GM21381 (cell line): ENCODE measurements around the gene LMTK2.

ENCODE experiments used
- ATAC-seq: cut with Tn5 transposase; IDR thresholded peaks from one replicate; pipeline ENCODE4 v1.9.1; 2021; ENCODE audit warnings: mild to moderate bottlenecking, moderate library complexity; ENCODE audit not compliant: unreplicated experiment

LMTK2 gene

GRCh38 chr7:98231493-98232262 is 125.0 kb downstream of the LMTK2 start:
- ATAC-seq, result no peak

- no peak for ATAC-seq
These were observed 125.6 kb downstream of the LMTK2 start for GRCh38 chr7:98232263-98232585.

- ATAC-seq, result no peak
These were observed 126.1 kb downstream of the LMTK2 start for GRCh38 chr7:98232799-98233198.

GRCh38 chr7:98233219-98234070 is 126.8 kb downstream of the LMTK2 start:
- no peak for ATAC-seq

- ATAC-seq, result no peak
These were observed 127.9 kb downstream of the LMTK2 start for GRCh38 chr7:98234429-98235147.

GRCh38 chr7:98235901-98236300 is 129.2 kb downstream of the LMTK2 start:
- no peak for ATAC-seq

- ATAC-seq, result no peak
These were observed 129.9 kb downstream of the LMTK2 start for GRCh38 chr7:98236355-98237185.

GRCh38 chr7:98238076-98238475 is 131.4 kb downstream of the LMTK2 start:
- ATAC-seq, result no peak

- ATAC-seq, result no peak
These were observed 132.3 kb downstream of the LMTK2 start for GRCh38 chr7:98238976-98239375.

- ATAC-seq, result no peak
These were observed 134.5 kb downstream of the LMTK2 start for GRCh38 chr7:98240961-98241673.

GRCh38 chr7:98241674-98242241 is 135.1 kb downstream of the LMTK2 start:
- ATAC-seq, result no peak

GRCh38 chr7:98242342-98242741 is 135.7 kb downstream of the LMTK2 start:
- ATAC-seq, result no peak

- ATAC-seq, result no peak
These were observed 136.3 kb downstream of the LMTK2 start for GRCh38 chr7:98242934-98243333.

GRCh38 chr7:98244871-98245270 is 138.2 kb downstream of the LMTK2 start:
- ATAC-seq, result no peak

- no peak for ATAC-seq
These were observed 141.5 kb downstream of the LMTK2 start for GRCh38 chr7:98248156-98248555.

- ATAC-seq, result no peak
These were observed 142.4 kb downstream of the LMTK2 start for GRCh38 chr7:98249106-98249505.

GRCh38 chr7:98250789-98251188 is 144.1 kb downstream of the LMTK2 start:
- no peak for ATAC-seq

- no peak for ATAC-seq
These were observed 144.6 kb downstream of the LMTK2 start for GRCh38 chr7:98251231-98251600.

GRCh38 chr7:98251601-98252424 is 145.2 kb downstream of the LMTK2 start, which contains the start of gene TECPR1:
Gene TECPR1 (minus strand): TSS chr7:98252232. CDS start chr7:98246146, 6,086 bp downstream.
- peak; percentile 98 for ATAC-seq
